T-cell (primary cell): ENCODE measurements around the gene CCDC30. TPM values are rescaled to one million over a fixed set of nuclear protein-coding genes. Genes with fewer than 3 reads are reported as not detected.
A peak's percentile ranks its signal among the peaks of the same experiment; 100 is the strongest.
"Not testable (repeated sequence)": the region's sequence is repeated elsewhere in the genome, so short reads cannot be mapped to it uniquely, and the experiment has no call there.

ENCODE experiments used
- ATAC-seq, 4 experiments: fragments of 200-7000 bp in 3 of 4; fragments of 150-1000 bp in 1 of 4; cut with Tn5 transposase; replicated peaks in 1 of 4; 1 replicate in 3 of 4; 2 replicates in 1 of 4; pipeline ENCODE4 v1.10.0; 2021; ENCODE audit warnings: moderate library complexity in 3 of 4, mild to moderate bottlenecking in 2 of 4, moderate number of reproducible peaks in 1 of 4
- CTCF ChIA-PET, 2 donors: fragments of 300-600 bp; sonication (Branson Sonifier 250); formaldehyde crosslinking; loops; one replicate each; lab custom pipeline; 2022; ENCODE audit warnings: antibody characterized with exemption in 2 of 2; lab: Charles Lee
- POLR2A ChIA-PET, 2 donors: fragments of 300-600 bp; sonication (Branson Sonifier 250); formaldehyde crosslinking; loops; one replicate each; lab custom pipeline; 2022; ENCODE audit warnings: antibody characterized with exemption in 2 of 2; lab: Charles Lee
- DNase-seq, 35 experiments: peaks; one replicate each; pipeline versions ENCODE4 v3.0.0 to v3.0.0-alpha.2; 2013 to 2023
- H3K27ac ChIP-seq: one replicate; pipeline ENCODE4 v1.5.1; 2013; ENCODE audit warnings: low read length
- H3K27me3 ChIP-seq, 2 experiments: replicated peaks in 1 of 2; 1 replicate in 1 of 2; 2 replicates in 1 of 2; pipeline versions ENCODE4 v1.6.1 to v1.7.0; 2013; ENCODE audit warnings: low read length in 1 of 2, mixed read lengths in 1 of 2; ENCODE audit not compliant: control insufficient read depth in 2 of 2, insufficient read depth in 2 of 2; ENCODE audit errors: extremely low read depth in 1 of 2
- H3K36me3 ChIP-seq, 2 donors: 1 replicate in 1 of 2; 2 replicates in 1 of 2; pipeline versions ENCODE4 v1.6.1 to v1.7.0; 2013; ENCODE audit warnings: low read length in 1 of 2; ENCODE audit not compliant: control insufficient read depth in 2 of 2, insufficient read depth in 1 of 2; ENCODE audit errors: extremely low read depth in 1 of 2
- H3K4me1 ChIP-seq, 2 experiments: 1 replicate in 1 of 2; 2 replicates in 1 of 2; pipeline versions ENCODE4 v1.6.1 to v1.7.0; 2013; ENCODE audit warnings: low read length in 2 of 2, mixed read lengths in 1 of 2; ENCODE audit not compliant: insufficient read depth in 2 of 2, control insufficient read depth in 1 of 2; ENCODE audit errors: extremely low read depth in 1 of 2
- H3K4me3 ChIP-seq, 2 donors: 1 replicate in 1 of 2; 2 replicates in 1 of 2; pipeline versions ENCODE4 v1.5.1 to v1.7.0; 2013; ENCODE audit warnings: mild to moderate bottlenecking in 2 of 2, low read length in 1 of 2, moderate library complexity in 1 of 2; ENCODE audit not compliant: control insufficient read depth in 1 of 2; ENCODE audit errors: extremely low read depth in 1 of 2
- H3K9me3 ChIP-seq: 2 replicates; pipeline ENCODE4 v1.7.0; 2013
- H3K27ac Mint-ChIP-seq, 2 donors: one replicate each; pipeline ENCODE4 v1.8.0; 2020 to 2021; ENCODE audit warnings: mild to moderate bottlenecking in 2 of 2, mixed read lengths in 2 of 2
- H3K27me3 Mint-ChIP-seq, 2 donors: one replicate each; pipeline ENCODE4 v1.8.0; 2021 to 2022; ENCODE audit warnings: mixed read lengths in 2 of 2
- H3K36me3 Mint-ChIP-seq: one replicate; pipeline ENCODE4 v1.8.0; 2021; ENCODE audit warnings: mixed read lengths
- H3K4me1 Mint-ChIP-seq, 3 donors: one replicate each; pipeline ENCODE4 v1.8.0; 2020 to 2022; ENCODE audit warnings: mixed read lengths in 3 of 3, mild to moderate bottlenecking in 1 of 3
- H3K4me3 Mint-ChIP-seq, 3 donors: one replicate each; pipeline ENCODE4 v1.8.0; 2020 to 2022; ENCODE audit warnings: mild to moderate bottlenecking in 3 of 3, mixed read lengths in 3 of 3, moderate library complexity in 3 of 3
- H3K9me3 Mint-ChIP-seq, 3 donors: one replicate each; pipeline ENCODE4 v1.8.0; 2020 to 2022; ENCODE audit warnings: mixed read lengths in 3 of 3
- WGBS: methylation state at CpG from one replicate; pipeline ENCODE4 v1.1.5; 2013; ENCODE audit warnings: missing lambda C conversion rate; ENCODE audit not compliant: insufficient coverage; 5-methylcytosine and 5-hydroxymethylcytosine counted together
- total RNA-seq, 35 experiments: library from RNA in 6 of 35; stranded (reverse) in 6 of 35; fragments of 120-200 nt in 1 of 35; gene quantifications; one replicate each; pipeline versions ENCODE4 v1.2.1 to v1.2.4 and lab custom pipeline; 2013 to 2026

The CCDC30 gene
- total RNA-seq, 5 donors from 2014 or later (not counting 1 experiment from before 2014, with no cell fraction given): 3.3 to 6.3 (median 4.3) TPM

DNA sequence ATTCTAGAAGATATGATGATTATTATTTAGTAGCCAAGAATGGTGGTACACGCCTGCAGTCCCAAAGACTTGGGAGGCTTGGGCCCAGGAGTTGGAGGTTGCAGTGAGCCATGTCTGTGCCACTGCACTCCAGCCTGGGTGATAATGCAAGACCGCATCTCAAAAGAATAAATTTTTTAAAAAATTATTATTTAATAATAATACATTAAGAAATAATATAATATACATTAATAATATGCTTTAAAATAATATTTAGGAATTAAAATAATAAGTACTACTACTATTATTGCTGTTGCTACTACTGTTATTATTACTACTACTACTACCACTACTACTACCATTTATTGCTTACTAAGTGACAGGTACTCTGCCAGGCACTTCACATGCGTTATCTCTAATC is 27.2 kb downstream of the CCDC30 start:
- no peak overlapping the region for H3K4me3 Mint-ChIP-seq

DNA sequence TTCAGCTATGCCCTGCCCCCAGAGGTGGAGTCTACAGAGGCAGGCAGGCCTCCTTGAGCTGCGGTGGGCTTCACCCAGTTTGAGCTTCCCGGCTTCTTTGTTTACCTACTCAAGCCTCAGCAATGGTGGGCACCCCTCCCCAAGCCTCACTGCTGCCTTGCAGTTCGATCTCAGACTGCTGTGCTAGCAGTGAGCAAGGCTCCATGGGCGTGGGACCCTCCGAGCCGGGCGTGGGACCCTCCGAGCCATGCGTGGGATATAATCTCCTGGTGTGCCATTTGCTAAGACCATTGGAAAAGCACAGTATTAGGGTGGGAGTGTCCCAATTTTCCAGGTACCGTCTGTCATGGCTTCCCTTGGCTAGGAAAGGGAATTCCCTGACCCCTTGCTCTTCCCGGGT is 38.9 kb downstream of the CCDC30 start:
- H3K27me3 ChIP-seq, H3K9me3 ChIP-seq, H3K4me3 Mint-ChIP-seq, ATAC-seq, DNase-seq, H3K4me3 ChIP-seq, POLR2A ChIA-PET, H3K4me1 ChIP-seq, H3K36me3 ChIP-seq, H3K4me1 Mint-ChIP-seq, H3K27ac ChIP-seq, H3K27ac Mint-ChIP-seq, CTCF ChIA-PET, H3K27me3 Mint-ChIP-seq: not testable (repeated sequence)
- H3K9me3 Mint-ChIP-seq: peaks cover 0 to 16% (median 4%) of the 10 kb centered on the region in 3 donors
- H3K36me3 Mint-ChIP-seq: peaks cover 48% of the 10 kb centered on the region
- 92% methylated on average over 5 of the region's 11 CpGs for WGBS

More for the DNA sequence above, 27.2 kb downstream of the CCDC30 start:
- POLR2A ChIA-PET: no interaction called here
- H3K27ac ChIP-seq: no peak overlapping the region
- peaks cover 0 to 4% (median 0%) of the 10 kb centered on the region in 3 donors for H3K9me3 Mint-ChIP-seq
- no peaks in the 10 kb centered on the region for H3K4me1 ChIP-seq
- no CpG with 5 or more reads among the region's 3 CpGs for WGBS
- CTCF ChIA-PET: no interaction called here
- DNase-seq (no peak), ATAC-seq (no peak)
- H3K27me3 Mint-ChIP-seq: no peaks in the 10 kb centered on the region
- no peak overlapping the region for H3K4me3 ChIP-seq
- no peaks in the 10 kb centered on the region for H3K36me3 ChIP-seq
- no peaks in the 10 kb centered on the region for H3K27me3 ChIP-seq
- no peaks in the 10 kb centered on the region for H3K9me3 ChIP-seq
- H3K36me3 Mint-ChIP-seq: peaks cover 25% of the 10 kb centered on the region
- no peaks in the 10 kb centered on the region for H3K4me1 Mint-ChIP-seq
- no peak overlapping the region for H3K27ac Mint-ChIP-seq

DNA sequence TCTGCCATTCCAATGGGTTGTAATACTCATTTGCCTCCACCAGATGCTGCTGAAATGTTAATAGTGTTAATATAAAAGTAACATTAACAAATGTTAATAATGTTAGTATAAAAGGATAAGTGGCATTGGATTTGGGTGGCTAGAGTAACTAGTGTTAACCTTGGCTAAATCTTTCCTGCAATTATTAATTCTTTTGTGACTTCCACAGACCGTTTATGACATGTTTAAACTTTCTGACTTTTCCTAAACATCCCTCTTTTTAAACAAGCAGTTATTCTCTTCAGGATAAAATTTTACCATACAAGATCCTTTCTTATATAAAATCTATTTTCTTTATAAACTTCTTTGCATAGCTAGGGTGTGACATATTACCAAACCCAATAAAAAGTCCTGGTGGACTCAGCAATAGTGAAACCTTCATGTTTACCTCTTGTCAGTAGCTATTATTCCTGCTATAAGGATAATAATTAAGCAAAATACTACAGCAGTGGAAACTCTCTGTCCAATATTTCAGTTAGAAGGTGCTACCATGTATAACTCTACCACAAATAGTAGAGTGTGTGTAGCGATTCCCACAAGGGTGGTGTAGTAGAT is 41.5 kb downstream of the CCDC30 start:
- no peak overlapping the region for H3K27ac ChIP-seq
- H3K27me3 Mint-ChIP-seq: no peaks in the 10 kb centered on the region
- CTCF ChIA-PET: no interaction called here
- no peaks in the 10 kb centered on the region for H3K4me1 ChIP-seq
- H3K4me1 Mint-ChIP-seq: no peaks in the 10 kb centered on the region
- no peak overlapping the region for H3K4me3 ChIP-seq
- POLR2A ChIA-PET: no interaction called here
- peaks cover 52% of the 10 kb centered on the region for H3K36me3 Mint-ChIP-seq
- no peak overlapping the region for H3K4me3 Mint-ChIP-seq
- H3K9me3 ChIP-seq: peaks cover 8% of the 10 kb centered on the region
- no peak overlapping the region for H3K27ac Mint-ChIP-seq
- no peak for DNase-seq
- no CpG with 5 or more reads among the region's 2 CpGs for WGBS
- no peak for ATAC-seq
- peaks cover under 1 to 22% (median 10%) of the 10 kb centered on the region in 3 donors for H3K9me3 Mint-ChIP-seq
- no peaks in the 10 kb centered on the region for H3K27me3 ChIP-seq
- peaks cover 0 to 7% of the 10 kb centered on the region in 2 donors for H3K36me3 ChIP-seq

DNA sequence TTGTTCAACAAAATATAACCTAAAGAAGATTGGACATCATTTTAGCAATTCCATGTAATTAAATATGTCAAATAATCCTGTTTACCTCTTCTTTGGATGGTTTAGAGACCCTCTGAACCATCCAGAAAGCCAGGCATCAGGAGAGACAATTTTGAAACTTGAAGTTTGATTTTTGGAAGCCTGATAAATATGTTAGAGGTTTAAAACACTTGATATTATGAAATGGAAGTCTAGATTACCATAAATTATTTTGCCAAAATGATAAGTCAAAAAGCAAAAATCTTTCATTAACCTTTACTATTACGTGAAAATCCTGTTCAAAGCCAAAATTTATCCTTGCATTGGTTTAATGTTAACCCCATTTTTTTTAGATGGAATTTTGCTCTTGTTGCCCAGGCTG is 43.5 kb downstream of the CCDC30 start:
- Histone ChIP-seq H3K27me3 (no peaks in the 10 kb centered on the region), H3K36me3 (peaks cover 0 to 7% of the 10 kb centered on the region in 2 donors), H3K9me3 (peaks cover 8% of the 10 kb centered on the region), H3K4me3 (no peak overlapping the region), H3K27ac (no peak overlapping the region), H3K4me1 (no peaks in the 10 kb centered on the region)
- CTCF ChIA-PET: no interaction called here
- no peak overlapping the region for H3K27ac Mint-ChIP-seq
- peaks cover 59% of the 10 kb centered on the region for H3K36me3 Mint-ChIP-seq
- H3K9me3 Mint-ChIP-seq: peaks cover 8 to 33% (median 25%) of the 10 kb centered on the region in 3 donors
- POLR2A ChIA-PET: no interaction called here
- no peak for ATAC-seq
- 80% methylated on average over 1 of the region's 1 CpG for WGBS
- H3K4me3 Mint-ChIP-seq: no peak overlapping the region
- no peak for DNase-seq
- no peaks in the 10 kb centered on the region for H3K4me1 Mint-ChIP-seq
- H3K27me3 Mint-ChIP-seq: no peaks in the 10 kb centered on the region

DNA sequence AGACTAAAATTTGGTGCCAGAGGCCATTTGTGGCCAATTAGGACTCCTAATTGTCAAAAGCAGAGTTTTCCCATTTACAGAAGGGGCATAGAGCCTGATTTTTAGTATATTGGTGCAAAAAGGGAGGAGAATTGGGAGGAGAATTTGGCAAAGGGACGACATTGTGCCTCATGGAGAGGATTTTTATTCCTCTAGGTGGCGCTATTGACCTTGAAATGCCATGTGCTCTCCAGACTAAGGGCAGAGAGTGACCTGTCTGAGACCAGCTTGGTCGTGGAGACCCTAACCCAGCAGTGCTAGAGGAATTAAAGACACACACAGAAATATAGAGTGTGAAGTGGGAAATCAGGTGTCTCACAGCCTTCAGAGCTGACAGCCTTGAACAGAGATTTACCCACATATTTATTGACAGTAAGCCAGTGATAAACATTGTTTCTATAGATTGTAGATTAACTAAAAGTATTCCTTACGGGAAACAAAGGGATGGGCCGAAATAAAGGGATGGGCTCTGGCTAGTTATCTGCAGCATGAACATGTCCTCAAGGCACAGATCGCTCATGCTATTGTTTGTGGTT is 48.6 kb downstream of the CCDC30 start:
- H3K4me1 Mint-ChIP-seq, CTCF ChIA-PET, H3K36me3 ChIP-seq, POLR2A ChIA-PET, H3K9me3 ChIP-seq, H3K4me3 ChIP-seq, H3K27me3 Mint-ChIP-seq, H3K27ac Mint-ChIP-seq, H3K27ac ChIP-seq, H3K4me1 ChIP-seq, ATAC-seq, H3K27me3 ChIP-seq, H3K4me3 Mint-ChIP-seq: not testable (repeated sequence)
- peak in 1 of 35 experiments; percentile 6 for DNase-seq
- WGBS: 85% methylated on average over 4 of the region's 6 CpGs
- H3K36me3 Mint-ChIP-seq: peaks cover 55% of the 10 kb centered on the region
- peaks cover 15 to 41% (median 39%) of the 10 kb centered on the region in 3 donors for H3K9me3 Mint-ChIP-seq

DNA sequence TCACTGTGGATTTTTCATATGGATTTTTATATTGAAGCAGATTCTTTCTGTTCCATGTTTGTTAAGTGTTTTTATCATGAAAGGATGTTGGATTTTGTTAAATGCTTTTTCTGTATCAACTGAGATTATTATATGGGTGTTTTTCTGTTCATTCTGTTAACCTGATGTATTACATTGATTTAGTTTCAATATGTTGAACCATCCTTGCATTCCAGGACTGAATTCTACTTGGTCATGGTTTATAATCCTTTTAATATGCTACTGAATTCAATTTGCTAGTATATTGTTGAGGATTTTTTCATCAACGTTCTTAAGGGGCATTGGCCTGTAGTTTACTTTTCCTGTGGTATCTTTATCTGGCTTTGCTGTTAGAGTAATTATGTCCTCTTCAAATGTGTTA is 55.8 kb downstream of the CCDC30 start:
- peaks cover 18 to 51% (median 43%) of the 10 kb centered on the region in 3 donors for H3K9me3 Mint-ChIP-seq
- H3K36me3 Mint-ChIP-seq: peaks cover 50% of the 10 kb centered on the region
- no peak overlapping the region for H3K27ac Mint-ChIP-seq

More for the DNA sequence above, 55.8 kb downstream of the CCDC30 start:
- Mint-ChIP-seq H3K27me3 (no peaks in the 10 kb centered on the region), H3K4me3 (no peak overlapping the region), H3K4me1 (no peaks in the 10 kb centered on the region)
- ChIA-PET CTCF (no interaction called here), POLR2A (no interaction called here)
- Histone ChIP-seq H3K9me3 (no peaks in the 10 kb centered on the region), H3K36me3 (no peaks in the 10 kb centered on the region), H3K27me3 (no peaks in the 10 kb centered on the region), H3K4me1 (no peaks in the 10 kb centered on the region), H3K4me3 (no peak overlapping the region), H3K27ac (no peak overlapping the region)
- no CpG with 5 or more reads among the region's 1 CpG for WGBS
- DNase-seq: no peak
- ATAC-seq: no peak
